ENCODE data around the gene PHACTR3. TPM values are rescaled to one million over a fixed set of nuclear protein-coding genes. Genes with fewer than 3 reads are reported as not detected.
A peak's percentile ranks its signal among the peaks of the same experiment; 100 is the strongest.

The PHACTR3 gene
- total RNA-seq, 1 donor from 2014 or later = 8.7 TPM

GRCh38 chr20:59729506-59729905, 125.2 kb downstream of the PHACTR3 start:
- Mint-ChIP-seq H3K27ac (ENCODE audit: unreplicated experiment) (no peak overlapping the region), H3K27me3 (ENCODE audit: unreplicated experiment) (no peaks in the 10 kb centered on the region), H3K4me3 (ENCODE audit: unreplicated experiment) (no peak overlapping the region), H3K9me3 (ENCODE audit: unreplicated experiment) (no peaks in the 10 kb centered on the region), H3K4me1 (ENCODE audit: unreplicated experiment) (no peaks in the 10 kb centered on the region), H3K36me3 (ENCODE audit: low read depth, unreplicated experiment) (no peaks in the 10 kb centered on the region)
- TF ChIP-seq CTCF (IDR thresholded peaks at IDR 0.05; ENCODE audit: unreplicated experiment) = no peak
- no peak for DNase-seq (ENCODE audit: low spot score)

GRCh38 chr20:59730722-59731121, 126.4 kb downstream of the PHACTR3 start:
- Mint-ChIP-seq H3K9me3 (ENCODE audit: unreplicated experiment) (no peaks in the 10 kb centered on the region), H3K4me3 (ENCODE audit: unreplicated experiment) (no peak overlapping the region)
- TF ChIP-seq CTCF (IDR thresholded peaks at IDR 0.05; ENCODE audit: unreplicated experiment) = no peak

GRCh38 chr20:59731376-59731775, 127.0 kb downstream of the PHACTR3 start:
- TF ChIP-seq CTCF (IDR thresholded peaks at IDR 0.05; ENCODE audit: unreplicated experiment) = no peak
- Mint-ChIP-seq H3K27me3 (ENCODE audit: unreplicated experiment) (no peaks in the 10 kb centered on the region), H3K36me3 (ENCODE audit: low read depth, unreplicated experiment) (no peaks in the 10 kb centered on the region), H3K4me1 (ENCODE audit: unreplicated experiment) (peaks cover 5% of the 10 kb centered on the region), H3K27ac (ENCODE audit: unreplicated experiment) (no peak overlapping the region), H3K9me3 (ENCODE audit: unreplicated experiment) (no peaks in the 10 kb centered on the region), H3K4me3 (ENCODE audit: unreplicated experiment) (no peak overlapping the region)
- no peak for DNase-seq (ENCODE audit: low spot score)

More at GRCh38 chr20:59730722-59731121, 126.4 kb downstream of the PHACTR3 start:
- Mint-ChIP-seq H3K4me1 (ENCODE audit: unreplicated experiment) (peaks cover 4% of the 10 kb centered on the region), H3K27ac (ENCODE audit: unreplicated experiment) (no peak overlapping the region), H3K36me3 (ENCODE audit: low read depth, unreplicated experiment) (no peaks in the 10 kb centered on the region), H3K27me3 (ENCODE audit: unreplicated experiment) (no peaks in the 10 kb centered on the region)
- no peak for DNase-seq (ENCODE audit: low spot score)

GRCh38 chr20:59733351-59733750, 129.0 kb downstream of the PHACTR3 start:
- TF ChIP-seq CTCF (IDR thresholded peaks at IDR 0.05; ENCODE audit: unreplicated experiment) = no peak
- Mint-ChIP-seq H3K4me3 (ENCODE audit: unreplicated experiment) (no peak overlapping the region), H3K9me3 (ENCODE audit: unreplicated experiment) (no peaks in the 10 kb centered on the region), H3K4me1 (ENCODE audit: unreplicated experiment) (peaks cover 5% of the 10 kb centered on the region), H3K36me3 (ENCODE audit: low read depth, unreplicated experiment) (peaks cover 6% of the 10 kb centered on the region), H3K27ac (ENCODE audit: unreplicated experiment) (no peak overlapping the region), H3K27me3 (ENCODE audit: unreplicated experiment) (peaks cover 6% of the 10 kb centered on the region)
- DNase-seq (ENCODE audit: low spot score) = no peak

GRCh38 chr20:59735486-59735885, 131.1 kb downstream of the PHACTR3 start:
- no peak for DNase-seq (ENCODE audit: low spot score)
- Mint-ChIP-seq H3K4me1 (ENCODE audit: unreplicated experiment) (peaks cover 5% of the 10 kb centered on the region), H3K27ac (ENCODE audit: unreplicated experiment) (no peak overlapping the region)

More at GRCh38 chr20:59735486-59735885, 131.1 kb downstream of the PHACTR3 start:
- no peak for TF ChIP-seq CTCF (IDR thresholded peaks at IDR 0.05; ENCODE audit: unreplicated experiment)
- Mint-ChIP-seq H3K36me3 (ENCODE audit: low read depth, unreplicated experiment) (peaks cover 6% of the 10 kb centered on the region), H3K9me3 (ENCODE audit: unreplicated experiment) (no peaks in the 10 kb centered on the region), H3K4me3 (ENCODE audit: unreplicated experiment) (peak overlapping the region; percentile 75), H3K27me3 (ENCODE audit: unreplicated experiment) (peaks cover 11% of the 10 kb centered on the region)
